Type B pancreatic cell (in vitro differentiated cells): ENCODE results near the gene ZCCHC2. TPM values are rescaled to one million over a fixed set of nuclear protein-coding genes. Genes with fewer than 3 reads are reported as not detected.
A peak's percentile ranks its signal among the peaks of the same experiment; 100 is the strongest.

Experiments used
- DNase-seq: peaks from one replicate; pipeline ENCODE4 v3.0.0; 2021; ENCODE audit warnings: mixed read lengths; ENCODE audit not compliant: unreplicated experiment; ENCODE audit errors: extremely low spot score
- H3K27ac Mint-ChIP-seq: 2 replicates; pipeline ENCODE4 v1.8.0; 2021; ENCODE audit warnings: mild to moderate bottlenecking, mixed read lengths
- H3K27me3 Mint-ChIP-seq: 2 replicates; pipeline ENCODE4 v1.8.0; 2021; ENCODE audit warnings: mixed read lengths
- H3K36me3 Mint-ChIP-seq: 2 replicates; pipeline ENCODE4 v1.8.0; 2021; ENCODE audit warnings: mixed read lengths
- H3K4me1 Mint-ChIP-seq: one replicate; pipeline ENCODE4 v1.8.0; 2021; ENCODE audit warnings: mixed read lengths; ENCODE audit not compliant: unreplicated experiment
- H3K4me3 Mint-ChIP-seq: 2 replicates; pipeline ENCODE4 v1.8.0; 2021; ENCODE audit warnings: mild to moderate bottlenecking, mixed read lengths
- H3K9me3 Mint-ChIP-seq: 2 replicates; pipeline ENCODE4 v1.8.0; 2021; ENCODE audit warnings: mixed read lengths
- CTCF ChIP-seq: fragments of 200-600 bp; sonication (generic); conservative IDR thresholded peaks from 2 replicates; pipeline ENCODE4 v1.5.0; 2021; ENCODE audit warnings: antibody characterized with exemption, mild to moderate bottlenecking
- total RNA-seq: library from RNA; stranded (reverse); gene quantifications from 2 replicates; pipeline ENCODE4 v1.2.1, GENCODE V29; 2021; ENCODE audit warnings: low replicate concordance

The ZCCHC2 gene
- total RNA-seq, 1 donor from 2014 or later, result 18.0 TPM

- Mint-ChIP-seq H3K4me3 (no peak overlapping the region), H3K27me3 (no peaks in the 10 kb centered on the region), H3K4me1 (no peaks in the 10 kb centered on the region), H3K27ac (no peak overlapping the region), H3K9me3 (no peaks in the 10 kb centered on the region), H3K36me3 (peaks cover 36% of the 10 kb centered on the region)
- TF ChIP-seq CTCF, result no peak
- no peak for DNase-seq
Measured at GRCh38 chr18:62558015-62558663, 35.3 kb downstream of the ZCCHC2 start.

GRCh38 chr18:62564044-62564443 is 41.2 kb downstream of the ZCCHC2 start:
- DNase-seq, result no peak
- no peak overlapping the region for H3K27ac Mint-ChIP-seq
- no peak for TF ChIP-seq CTCF
- no peak overlapping the region for H3K4me3 Mint-ChIP-seq
- no peaks in the 10 kb centered on the region for H3K9me3 Mint-ChIP-seq
- no peaks in the 10 kb centered on the region for H3K27me3 Mint-ChIP-seq
- H3K4me1 Mint-ChIP-seq, result no peaks in the 10 kb centered on the region
- H3K36me3 Mint-ChIP-seq, result peaks cover 26% of the 10 kb centered on the region

GRCh38 chr18:62566199-62566598 is 43.4 kb downstream of the ZCCHC2 start:
- H3K4me1 Mint-ChIP-seq, result no peaks in the 10 kb centered on the region
- no peaks in the 10 kb centered on the region for H3K27me3 Mint-ChIP-seq
- H3K27ac Mint-ChIP-seq, result no peak overlapping the region
- no peak overlapping the region for H3K4me3 Mint-ChIP-seq
- DNase-seq, result no peak
- H3K9me3 Mint-ChIP-seq, result peaks cover 5% of the 10 kb centered on the region
- H3K36me3 Mint-ChIP-seq, result peaks cover 33% of the 10 kb centered on the region
- TF ChIP-seq CTCF, result peak; percentile 42

- Mint-ChIP-seq H3K4me3 (no peak overlapping the region), H3K27ac (no peak overlapping the region), H3K4me1 (no peaks in the 10 kb centered on the region), H3K27me3 (no peaks in the 10 kb centered on the region), H3K36me3 (peaks cover 33% of the 10 kb centered on the region), H3K9me3 (peaks cover 5% of the 10 kb centered on the region)
- DNase-seq, result no peak
- no peak for TF ChIP-seq CTCF
Measured at GRCh38 chr18:62566818-62567217, 44.0 kb downstream of the ZCCHC2 start.

GRCh38 chr18:62569081-62569655 is 46.3 kb downstream of the ZCCHC2 start:
- Mint-ChIP-seq H3K4me1 (no peaks in the 10 kb centered on the region), H3K9me3 (peaks cover 5% of the 10 kb centered on the region), H3K36me3 (peaks cover 36% of the 10 kb centered on the region), H3K4me3 (no peak overlapping the region), H3K27me3 (no peaks in the 10 kb centered on the region), H3K27ac (no peak overlapping the region)
- DNase-seq, result no peak
- TF ChIP-seq CTCF, result no peak
